ENCODE measurements around the gene RNF151.

Gene RNF151

DNA sequence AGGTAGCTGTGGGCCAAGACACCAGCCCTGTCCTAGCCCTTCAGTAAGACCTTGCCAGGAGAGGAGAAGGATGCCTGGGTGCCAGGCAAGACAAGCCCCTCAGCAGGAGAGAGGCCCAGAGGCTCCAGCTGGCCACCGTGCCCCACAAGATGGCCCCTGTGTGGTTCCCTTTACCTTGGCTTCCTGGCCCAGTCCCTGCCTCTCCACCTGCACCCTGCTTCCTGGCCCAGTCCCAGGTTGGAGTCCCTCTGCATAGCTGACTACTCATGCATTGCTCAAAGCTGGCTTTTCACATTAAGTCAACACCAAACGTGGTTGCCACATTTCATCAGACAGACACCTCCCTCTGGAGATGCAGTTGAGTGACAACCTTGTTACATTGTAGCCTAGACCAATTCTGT, 27.1 kb downstream of the RNF151 start:
- DNase-seq, result no peak

DNA sequence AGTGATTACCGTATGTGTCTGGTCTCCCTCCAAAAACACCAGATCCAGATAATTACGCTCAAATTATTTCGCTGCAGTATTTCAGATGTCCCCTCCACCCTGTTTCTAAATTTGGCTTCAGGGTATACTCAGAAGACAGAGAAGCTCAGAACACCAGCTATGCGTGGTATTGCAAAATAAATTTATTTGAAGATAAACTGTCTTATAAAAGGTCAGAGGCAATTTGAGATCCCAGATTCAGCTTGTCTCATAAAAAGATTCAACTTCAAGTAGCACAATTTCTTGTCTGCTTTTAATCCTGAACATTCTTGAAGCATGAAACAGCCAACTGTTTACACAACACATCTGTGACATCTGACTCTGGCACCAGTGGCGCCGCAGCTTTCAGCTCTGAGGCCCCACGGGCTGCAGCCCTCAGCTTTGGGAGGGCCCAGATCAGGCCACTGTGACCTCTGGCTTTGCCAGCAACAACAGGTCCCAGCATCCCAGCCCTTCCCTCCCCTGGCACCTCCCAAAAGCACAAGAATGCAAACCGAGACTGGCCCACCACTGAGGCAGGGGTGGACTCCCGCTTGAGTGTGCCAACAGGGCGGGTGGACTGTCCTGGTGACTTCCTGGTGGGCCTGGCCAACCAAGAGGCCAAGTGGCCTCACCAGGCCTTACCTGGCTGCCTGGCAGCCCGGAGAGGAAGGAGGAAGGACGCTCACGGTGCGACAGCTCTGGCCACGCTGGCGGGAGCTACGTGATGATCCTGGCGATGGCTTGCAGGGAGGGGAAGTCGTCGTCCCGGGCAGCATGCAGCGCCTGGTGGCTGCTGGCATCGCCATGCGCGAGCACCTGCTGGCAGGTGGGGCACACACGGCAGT, 31.1 kb downstream of the RNF151 start:
- DNase-seq, result no peak

DNA sequence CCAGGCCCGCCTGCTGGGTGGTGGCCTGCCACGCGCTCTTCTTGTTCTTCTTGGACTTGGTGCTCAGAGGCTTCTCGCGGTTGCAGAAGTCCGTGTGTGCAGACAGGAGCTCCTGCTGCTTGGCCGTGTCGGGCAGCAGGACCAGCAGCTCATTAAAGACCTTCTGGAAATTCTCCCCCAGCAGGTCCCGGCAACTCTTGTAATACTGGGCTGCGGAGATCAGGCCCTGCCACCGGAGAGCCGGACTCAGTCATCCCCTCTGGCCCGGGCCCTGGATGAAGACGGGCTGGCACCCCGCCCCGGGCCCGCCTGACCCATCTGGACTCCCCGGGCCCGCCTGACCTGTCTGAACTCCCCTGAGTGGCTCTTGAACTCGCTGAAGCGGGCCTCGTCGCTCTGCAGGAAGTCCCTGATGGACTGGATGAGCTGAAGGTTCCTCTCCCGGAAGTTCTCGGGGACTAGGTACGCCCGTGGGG, 31.7 kb downstream of the RNF151 start:
- DNase-seq, result no peak

DNA sequence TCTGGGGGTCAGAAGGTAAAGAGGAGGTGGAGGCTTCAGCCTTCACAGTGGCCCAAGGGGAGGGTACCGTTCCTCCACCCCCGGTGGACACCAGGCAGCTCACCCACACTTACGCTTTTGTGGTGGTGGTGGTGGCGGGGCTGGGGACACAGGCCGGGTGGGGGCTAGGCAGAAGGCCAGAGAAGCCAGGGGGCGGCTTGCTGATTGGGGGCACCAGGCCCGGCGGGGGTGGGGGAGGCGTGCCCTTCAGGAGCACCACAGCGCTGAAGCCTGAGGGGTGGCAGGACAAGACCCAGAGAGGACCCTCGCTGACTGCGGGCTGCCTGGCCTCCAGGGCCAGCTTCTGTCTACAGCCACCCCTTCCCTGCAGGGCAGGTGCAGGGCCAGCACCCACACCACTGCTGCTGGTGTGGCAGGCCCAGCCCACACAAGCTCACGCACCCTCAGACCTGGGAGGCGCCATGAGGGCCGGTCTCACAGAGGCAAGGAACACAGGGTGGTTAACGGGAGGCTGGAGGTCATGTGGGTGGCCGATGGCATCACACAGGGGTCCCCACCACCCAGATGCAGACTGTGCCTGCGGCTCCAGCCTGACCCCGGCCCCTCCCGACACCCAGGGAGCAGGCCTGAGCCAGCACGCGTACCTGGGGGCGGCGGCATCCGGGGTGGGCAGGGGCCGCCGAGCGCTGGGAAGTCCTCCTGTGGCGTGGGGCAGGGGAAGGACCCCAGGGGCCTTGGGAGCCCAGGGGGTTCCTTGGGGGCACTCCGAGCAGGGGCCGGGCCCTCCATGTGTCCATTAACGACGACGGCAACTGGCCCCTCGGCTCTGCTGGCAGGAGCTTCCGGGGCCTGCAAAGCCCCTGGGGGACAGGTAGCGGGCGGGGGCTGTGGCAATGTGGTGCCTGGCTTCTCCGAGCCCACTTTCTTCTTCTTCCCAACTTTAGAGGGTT, 32.5 kb downstream of the RNF151 start:
- DNase-seq, result no peak

DNA sequence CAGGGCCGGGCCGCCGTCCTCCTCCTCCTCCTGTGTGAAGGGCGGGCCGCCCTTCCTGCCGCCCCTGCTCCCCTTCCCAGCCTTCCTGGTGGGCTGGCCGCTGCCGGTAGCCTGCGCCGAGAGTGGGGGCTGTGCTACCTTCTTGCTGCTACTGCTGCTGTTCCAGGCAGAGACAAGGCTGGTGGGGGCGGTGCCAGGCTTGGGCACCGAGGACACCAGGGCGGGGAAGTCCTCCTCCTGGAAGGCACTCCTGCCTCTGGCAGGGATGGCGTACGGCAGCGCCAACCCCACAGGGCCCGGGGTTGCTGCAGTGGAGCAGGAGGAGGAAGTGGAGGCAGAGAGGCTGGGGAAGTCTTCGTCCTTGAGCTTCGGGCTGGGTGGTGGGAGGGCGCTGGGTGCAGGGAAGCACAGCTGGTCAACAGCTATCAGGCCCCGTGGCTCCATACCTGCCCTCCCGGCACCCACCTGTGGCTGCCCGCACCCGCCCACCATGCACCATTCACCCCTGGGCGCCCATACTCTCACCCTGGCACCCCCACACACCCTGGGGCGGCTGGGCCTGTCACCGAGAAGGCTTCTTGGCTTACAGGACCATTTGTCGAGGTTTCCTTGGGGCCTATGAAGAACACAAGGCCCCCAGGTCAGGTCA, 33.3 kb downstream of the RNF151 start:
- no peak for DNase-seq

DNA sequence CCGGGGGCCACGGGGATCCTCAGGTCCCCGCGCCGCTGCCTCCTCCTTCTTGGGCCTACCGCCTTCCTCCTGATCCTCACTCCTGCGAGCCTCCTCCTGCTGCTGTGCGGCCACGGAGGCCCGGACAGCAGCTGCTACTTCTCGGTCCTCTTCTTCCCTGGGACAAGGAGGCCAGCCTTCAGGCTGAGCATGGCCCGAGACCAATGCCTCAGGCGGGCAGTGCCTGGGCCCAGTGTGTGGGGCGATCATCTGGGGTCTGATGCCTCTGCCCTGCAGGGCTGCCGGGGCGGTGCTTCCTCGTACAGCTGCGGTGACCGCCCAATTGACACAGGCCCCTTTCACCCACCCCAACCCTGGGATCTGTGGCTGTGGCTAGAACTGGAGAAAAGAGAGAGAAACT, 34.4 kb downstream of the RNF151 start:
- DNase-seq, result no peak

DNA sequence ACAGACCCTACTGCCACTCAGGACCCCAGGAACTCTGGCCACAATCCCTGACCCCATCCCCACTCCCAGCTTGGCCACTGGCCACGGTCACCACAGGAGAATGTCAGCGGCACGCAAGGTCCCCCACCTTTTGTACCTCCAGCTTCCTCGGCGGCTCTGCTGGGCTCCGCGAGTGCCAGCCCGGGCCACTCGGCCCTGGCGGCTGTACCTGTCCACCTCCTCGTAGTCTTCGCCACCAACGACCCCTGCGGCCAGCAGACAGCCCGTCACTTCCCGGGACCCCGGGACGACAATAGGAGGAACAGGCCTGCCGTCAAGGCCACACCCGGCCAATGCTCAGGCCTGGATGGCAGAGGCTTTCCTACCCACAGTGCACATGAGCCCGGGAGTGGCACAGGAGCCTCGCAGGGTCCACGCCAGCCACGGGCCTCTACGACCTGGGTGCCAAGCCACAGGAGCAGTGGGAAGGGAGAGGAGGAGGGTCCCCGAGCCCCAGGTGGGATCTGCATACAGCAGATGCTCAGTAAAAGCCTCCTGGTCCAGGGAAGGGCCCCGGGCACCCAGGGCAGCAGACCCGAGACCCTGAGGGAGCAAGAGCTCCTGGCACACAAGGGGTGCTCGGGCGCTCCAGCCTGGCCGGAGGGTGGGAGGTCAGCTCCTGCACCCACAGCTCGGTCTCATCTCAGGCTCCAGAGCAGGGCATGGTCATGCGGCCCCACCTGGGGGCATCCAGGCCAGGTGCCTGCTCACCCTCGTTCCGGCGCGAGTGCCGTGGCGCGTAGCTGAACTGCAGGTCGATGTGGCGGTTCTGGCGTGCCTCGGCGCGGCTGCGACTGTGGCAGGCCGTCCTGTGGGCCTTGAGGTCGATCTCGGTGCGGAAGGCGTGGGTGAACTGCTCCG, 35.0 kb downstream of the RNF151 start:
- DNase-seq, result no peak

DNA sequence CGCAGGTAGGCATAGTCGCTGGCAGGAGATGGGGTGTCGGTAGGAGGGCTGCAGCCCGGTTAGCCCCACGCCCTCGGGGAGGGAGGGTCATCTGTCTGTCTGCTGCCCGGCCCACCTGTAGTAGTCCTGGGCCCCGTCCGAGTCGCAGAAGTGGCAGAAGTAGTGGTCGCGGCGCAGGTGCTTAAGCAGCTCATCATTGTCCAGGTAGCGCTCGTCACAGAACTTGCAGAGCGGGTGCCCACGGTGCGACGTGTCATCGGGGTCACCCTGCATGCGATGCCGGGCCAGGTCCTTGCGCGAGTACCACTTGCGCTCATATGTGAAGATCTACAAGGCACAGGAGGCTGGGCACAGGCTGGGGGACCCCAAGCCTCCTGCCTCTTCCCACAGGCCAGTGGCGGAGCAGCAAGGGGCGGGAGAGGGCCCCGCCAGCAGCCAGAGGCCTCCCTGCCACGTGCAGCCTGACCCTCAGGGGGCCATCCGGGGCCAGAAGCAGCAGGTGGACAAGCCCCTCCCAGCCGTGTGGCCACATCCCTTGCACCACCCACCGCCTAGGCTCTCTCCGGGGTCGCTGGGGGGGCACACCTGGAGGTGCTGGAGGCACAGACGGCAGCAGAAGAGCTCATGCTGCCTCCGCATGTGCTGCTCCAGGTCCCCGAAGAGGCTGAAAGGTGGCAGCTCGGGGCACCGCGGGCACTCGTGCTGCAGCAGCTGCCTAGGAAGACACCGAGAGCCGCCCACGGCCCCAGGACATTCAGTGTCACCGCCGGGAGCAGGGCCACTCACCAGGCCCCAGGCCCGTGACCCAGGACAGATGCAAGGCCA, 36.0 kb downstream of the RNF151 start:
- DNase-seq, result no peak

DNA sequence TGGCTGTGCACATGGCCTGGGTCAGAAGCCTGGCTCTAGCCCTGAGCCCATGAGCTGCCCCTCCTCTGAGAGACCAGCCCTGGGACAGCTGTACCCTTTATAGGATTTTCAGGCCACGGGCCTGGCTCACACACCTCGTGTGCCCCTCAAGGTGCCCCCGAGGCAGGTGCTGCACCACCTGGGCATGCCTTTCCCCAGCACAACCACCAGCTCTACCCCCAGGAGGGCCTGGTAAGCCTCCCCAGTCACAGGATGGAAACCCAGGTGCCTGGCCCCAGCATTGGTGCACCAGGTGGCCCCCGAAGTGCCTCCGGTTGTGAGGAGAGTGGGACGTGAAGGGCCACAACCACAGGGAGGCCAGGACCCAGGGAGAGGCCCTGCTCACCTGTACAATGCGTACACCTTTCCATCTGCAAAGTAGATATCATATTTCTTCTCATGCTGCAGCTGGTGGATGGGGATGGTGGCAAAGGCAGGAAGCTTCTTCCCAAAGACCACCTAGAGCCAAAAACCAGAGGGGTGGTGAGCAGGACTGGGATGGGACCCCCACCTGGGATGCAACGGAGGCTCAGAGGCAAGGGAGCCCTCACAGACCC, 36.7 kb downstream of the RNF151 start:
- DNase-seq, result no peak

DNA sequence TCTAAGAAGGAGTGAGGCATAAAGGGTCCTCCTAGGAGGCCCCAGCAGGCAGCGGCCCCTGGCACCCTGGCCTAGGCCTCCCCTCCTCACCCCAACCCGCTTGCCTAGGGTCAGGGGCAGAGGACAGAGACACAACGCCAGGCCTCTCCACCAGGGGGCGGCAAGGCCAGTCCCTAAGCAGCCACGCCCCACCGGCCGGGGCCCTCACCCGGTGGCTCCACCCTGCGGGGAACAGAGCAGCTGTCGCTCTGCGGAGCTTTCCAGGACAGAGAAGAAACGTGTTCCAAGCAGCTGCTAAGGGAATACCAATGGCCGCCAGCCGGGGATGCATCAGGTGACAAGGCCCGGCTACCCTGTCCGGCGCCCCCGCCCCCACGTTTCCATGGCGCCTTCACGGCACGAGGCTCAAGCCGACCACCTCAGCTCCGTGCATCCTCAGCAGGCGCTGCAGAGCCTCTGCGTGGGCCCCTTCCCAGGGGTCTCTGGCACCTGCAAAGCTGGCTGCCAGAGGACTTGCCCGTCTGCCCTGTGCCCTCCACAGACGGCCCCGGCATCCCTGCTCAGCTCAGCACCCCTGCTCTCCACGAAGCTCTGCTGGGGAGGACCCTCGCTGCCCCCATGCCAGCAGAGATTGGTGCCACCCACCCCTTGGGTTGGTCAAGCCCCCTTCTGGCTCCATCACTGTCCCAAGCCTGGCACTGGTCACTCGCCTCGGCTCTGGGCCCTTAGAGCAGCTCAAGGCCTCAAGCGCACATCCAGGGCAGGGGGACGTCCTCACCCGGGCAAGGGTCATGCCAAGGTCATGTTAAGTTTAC, 37.4 kb downstream of the RNF151 start:
- peak; percentile 84 for DNase-seq

DNA sequence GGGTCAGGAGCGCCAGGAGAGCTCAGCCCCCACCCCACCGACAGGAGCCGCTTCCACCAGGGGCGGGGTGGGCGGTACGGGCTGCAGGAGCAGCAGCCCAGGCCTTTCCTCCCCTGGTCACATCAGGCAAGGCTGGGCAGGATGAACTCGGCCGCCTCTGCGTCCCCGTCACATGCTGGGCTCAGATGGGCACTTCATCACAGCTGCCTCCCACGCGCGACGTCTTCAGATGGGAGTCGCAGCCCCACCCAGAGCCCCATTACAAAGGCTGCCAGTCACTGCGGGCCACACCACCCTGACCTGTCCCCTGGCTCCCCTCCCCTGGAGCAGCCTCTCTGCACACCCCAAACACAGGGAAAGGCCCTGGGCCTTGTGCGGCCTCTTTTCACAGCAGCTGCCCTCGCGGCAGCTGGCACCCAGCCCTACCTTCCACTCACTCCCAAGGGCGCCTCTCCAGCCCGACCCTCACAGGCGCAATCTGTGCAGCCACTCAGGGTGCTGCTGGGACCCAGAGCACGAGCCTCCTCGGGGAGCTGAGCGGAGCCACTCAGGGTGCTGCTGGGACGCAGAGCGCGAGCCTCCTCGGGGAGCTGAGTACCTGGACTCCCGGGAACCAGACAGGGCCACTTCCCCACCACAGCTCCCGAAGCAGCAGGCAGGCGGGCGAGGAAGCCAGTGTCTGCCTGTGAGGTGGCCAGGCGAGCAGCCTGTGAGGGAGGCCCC, 38.3 kb downstream of the RNF151 start:
- no peak for DNase-seq

DNA sequence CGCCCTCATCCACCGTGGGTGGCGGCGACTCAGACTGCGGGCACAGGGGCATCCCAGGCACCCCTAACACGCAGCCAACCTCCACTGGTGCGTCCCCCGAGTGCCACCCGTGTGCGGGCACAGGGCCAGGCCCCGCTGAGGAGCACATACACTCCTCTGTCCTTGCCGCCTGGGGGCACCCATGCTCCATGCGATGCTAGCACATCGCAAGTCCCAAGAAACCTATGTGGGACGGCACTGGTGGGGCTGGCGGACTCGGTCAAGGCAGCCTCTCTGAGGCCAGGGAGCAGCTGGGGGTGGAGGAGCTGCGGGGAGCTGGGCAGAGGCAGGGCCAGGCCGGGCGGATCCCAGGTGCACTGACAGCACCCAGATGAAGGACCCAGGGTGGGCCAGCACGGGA, 39.0 kb downstream of the RNF151 start:
- no peak for DNase-seq

DNA sequence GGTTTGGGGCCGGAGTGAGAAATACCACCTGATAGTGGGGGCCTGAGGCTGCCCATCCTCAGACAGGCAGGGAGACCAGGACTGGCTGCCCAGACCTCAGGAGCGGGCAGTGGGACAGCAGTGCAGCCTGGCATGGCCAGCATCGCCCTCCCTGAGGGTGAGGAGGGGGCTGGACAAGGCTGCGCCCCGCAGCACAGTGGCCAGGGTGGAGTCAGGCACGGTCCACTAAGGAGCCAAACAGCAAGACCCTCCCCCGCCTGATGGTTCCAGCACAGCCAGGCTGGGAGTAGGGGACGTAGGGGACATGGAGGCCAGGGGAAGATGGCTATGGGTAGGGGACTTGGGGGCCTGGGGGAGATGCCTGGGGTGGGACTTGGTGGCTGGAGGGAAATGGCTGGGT, 39.7 kb downstream of the RNF151 start:
- DNase-seq, result no peak

DNA sequence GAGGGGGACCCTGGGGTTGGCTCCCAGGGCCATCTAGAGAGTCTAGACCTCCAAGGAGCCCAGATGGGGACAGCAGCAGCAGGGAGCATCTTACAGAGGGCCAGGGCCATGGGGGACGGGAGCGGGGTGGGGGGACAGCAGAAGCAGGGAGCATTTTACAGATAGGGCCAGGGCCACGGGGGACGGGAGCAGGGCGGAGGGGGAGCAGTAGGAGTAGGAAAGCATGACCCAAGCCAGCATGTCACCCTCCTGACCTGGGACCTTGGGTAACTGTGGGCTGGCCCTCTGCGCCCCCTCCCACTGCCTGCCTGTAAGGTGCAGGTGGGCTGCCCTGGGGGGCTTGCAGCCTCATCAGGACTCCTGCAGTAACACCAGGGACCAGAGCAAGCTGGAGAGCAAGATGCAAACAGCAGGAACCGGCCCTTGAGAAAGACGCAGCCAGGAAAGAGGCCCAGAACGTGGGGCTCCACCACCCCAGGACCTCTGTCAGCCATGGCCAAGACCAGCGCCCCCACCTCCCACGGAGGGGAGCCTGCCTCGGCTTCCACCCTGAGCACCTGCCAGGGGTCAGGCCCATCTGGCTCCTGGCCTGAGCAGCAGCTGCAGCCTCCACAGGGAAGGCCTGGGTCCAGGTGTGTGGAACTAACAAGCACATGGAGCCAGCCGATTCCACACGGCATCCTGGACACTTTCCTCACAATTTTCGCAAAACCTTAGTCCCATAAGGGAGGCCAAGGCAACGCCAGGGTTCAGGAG, 40.6 kb downstream of the RNF151 start:
- no peak for DNase-seq

DNA sequence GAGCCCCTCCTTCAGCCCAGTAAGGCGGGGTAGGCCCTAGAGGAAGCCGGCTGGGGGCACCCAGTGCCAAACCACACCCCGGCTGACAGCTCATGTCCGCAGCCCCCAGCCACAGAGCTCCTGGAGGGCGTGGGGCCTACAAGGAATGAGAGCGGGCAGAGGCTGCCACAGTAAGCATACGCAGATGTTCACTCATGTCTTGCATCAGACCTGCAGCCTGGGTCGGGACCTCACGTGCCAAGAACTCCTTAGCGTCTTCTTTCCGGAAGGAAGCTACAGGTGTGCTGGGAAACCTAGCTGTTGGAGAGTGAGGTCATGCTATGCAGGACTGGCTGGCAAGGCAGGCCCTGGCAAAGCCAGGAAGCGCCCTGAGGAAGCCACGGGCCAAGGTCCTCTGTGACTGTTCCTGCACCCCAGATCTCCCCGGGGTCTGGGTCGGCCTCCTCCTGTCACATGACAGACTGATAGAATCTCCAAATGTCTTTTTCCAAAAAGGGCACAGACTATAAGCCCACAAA, 41.4 kb downstream of the RNF151 start:
- peak; percentile 80 for DNase-seq

DNA sequence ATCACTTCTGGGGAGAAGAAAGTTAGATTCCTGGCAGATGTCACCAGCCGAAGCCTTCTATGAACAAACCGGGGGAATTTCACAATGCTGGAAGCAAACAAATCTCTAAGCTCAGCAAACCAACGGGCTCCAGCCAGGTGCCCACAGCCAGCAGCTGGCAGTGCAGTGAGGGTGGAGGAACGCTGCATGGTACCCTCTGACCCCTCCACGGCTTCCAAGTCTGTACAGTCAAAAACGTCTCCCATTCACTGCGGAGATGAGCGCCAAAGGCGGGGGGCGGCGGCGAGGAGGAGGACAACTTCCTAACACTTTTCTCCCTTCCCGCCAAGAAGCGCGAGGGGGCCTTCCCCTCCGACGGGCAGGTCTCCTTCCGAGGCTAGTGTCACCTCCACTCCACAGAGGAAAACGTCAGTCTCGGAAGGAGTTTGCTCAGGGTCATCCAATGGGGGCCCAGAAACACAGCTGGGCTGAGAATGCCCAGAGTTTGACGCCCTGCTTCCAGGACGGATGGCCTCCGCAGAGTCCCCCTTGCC, 42.0 kb downstream of the RNF151 start:
- DNase-seq, result peak; percentile 47

DNA sequence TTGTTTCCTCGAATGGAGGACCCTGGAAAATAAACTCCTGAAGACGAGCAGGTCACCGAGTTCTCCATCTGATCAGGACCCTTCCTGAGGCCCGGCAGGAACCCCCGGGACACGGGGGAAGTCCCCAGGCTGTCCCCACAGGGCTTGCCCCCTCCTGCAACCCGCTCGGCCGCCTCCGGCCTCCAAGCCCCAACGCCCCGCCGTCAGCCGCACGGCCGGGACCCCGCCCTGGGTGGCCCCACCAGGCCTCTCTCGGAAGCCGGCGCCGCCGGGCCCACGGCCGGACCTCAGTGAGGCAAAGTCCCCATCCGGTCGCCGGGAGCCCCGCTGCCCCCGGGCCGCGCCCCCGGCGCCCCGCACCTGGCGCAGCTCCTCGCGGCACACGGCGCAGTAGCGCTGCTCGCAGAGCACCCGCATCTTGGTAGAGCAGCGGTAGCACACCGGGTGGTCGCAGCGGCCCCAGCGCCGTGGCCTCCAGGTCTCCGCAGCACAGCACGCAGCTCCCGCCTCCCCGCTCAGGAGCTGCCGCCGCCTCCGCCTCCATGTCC, 42.6 kb downstream of the RNF151 start:
- no peak for DNase-seq

Measured in MV-4-11 (cell line).